ENCODE measurements around the gene TNS2. TPM values are rescaled to one million over a fixed set of nuclear protein-coding genes. Genes with fewer than 3 reads are reported as not detected.

Gene TNS2, protein sequence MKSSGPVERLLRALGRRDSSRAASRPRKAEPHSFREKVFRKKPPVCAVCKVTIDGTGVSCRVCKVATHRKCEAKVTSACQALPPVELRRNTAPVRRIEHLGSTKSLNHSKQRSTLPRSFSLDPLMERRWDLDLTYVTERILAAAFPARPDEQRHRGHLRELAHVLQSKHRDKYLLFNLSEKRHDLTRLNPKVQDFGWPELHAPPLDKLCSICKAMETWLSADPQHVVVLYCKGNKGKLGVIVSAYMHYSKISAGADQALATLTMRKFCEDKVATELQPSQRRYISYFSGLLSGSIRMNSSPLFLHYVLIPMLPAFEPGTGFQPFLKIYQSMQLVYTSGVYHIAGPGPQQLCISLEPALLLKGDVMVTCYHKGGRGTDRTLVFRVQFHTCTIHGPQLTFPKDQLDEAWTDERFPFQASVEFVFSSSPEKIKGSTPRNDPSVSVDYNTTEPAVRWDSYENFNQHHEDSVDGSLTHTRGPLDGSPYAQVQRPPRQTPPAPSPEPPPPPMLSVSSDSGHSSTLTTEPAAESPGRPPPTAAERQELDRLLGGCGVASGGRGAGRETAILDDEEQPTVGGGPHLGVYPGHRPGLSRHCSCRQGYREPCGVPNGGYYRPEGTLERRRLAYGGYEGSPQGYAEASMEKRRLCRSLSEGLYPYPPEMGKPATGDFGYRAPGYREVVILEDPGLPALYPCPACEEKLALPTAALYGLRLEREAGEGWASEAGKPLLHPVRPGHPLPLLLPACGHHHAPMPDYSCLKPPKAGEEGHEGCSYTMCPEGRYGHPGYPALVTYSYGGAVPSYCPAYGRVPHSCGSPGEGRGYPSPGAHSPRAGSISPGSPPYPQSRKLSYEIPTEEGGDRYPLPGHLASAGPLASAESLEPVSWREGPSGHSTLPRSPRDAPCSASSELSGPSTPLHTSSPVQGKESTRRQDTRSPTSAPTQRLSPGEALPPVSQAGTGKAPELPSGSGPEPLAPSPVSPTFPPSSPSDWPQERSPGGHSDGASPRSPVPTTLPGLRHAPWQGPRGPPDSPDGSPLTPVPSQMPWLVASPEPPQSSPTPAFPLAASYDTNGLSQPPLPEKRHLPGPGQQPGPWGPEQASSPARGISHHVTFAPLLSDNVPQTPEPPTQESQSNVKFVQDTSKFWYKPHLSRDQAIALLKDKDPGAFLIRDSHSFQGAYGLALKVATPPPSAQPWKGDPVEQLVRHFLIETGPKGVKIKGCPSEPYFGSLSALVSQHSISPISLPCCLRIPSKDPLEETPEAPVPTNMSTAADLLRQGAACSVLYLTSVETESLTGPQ (N-terminal part only)
- total RNA-seq (2016; rRNA removed; fragmentation: Illumina TruSeq; extraction: Trizol) (3.2 and 8.9 TPM in 2 replicates), polyA plus RNA-seq (2011; rRNA removed) (18.0 and 20.4 TPM in 2 replicates), polyA minus RNA-seq (2011; rRNA and poly(A)+ RNA removed; ENCODE audit: low replicate concordance) (34.0 and 38.3 TPM in 2 replicates), Bru-seq, nascent RNA (percentile 49 among the genes with signal in this experiment), BruChase-seq, experiment 1, labeled RNA remaining after a 6-hour chase (percentile 66 among the genes with signal in this experiment), BruChase-seq, experiment 2, labeled RNA remaining after a 2-hour chase (percentile 52 among the genes with signal in this experiment)
- total RNA-seq (2016; cell fraction: cytosol; rRNA removed; fragmentation: Illumina TruSeq; extraction: Trizol; ENCODE audit: low read depth), result 3.1 and 5.0 TPM in 2 replicates
- 2.8 and 9.5 TPM in 2 replicates for total RNA-seq (2016; cell fraction: insoluble cytoplasmic fraction; rRNA removed; fragmentation: Illumina TruSeq; extraction: Trizol)
- total RNA-seq (2016; cell fraction: membrane; rRNA removed; fragmentation: Illumina TruSeq; extraction: Trizol), result 3.1 and 3.8 TPM in 2 replicates
- total RNA-seq (2016; cell fraction: nucleus; rRNA removed; fragmentation: Illumina TruSeq; extraction: Trizol), result 13.3 and 14.8 TPM in 2 replicates
- 3.9 and 6.8 TPM in 2 replicates for polyA plus RNA-seq (2011; cell fraction: cytosol; rRNA removed)
- 181 and 258 TPM in 2 replicates for polyA plus RNA-seq (2011; cell fraction: nucleus; rRNA removed)
- 13.0 and 15.3 TPM in 2 replicates for polyA plus RNA-seq (2012)
- polyA plus RNA-seq (2016; cell fraction: cytosol; fragmentation: Illumina TruSeq; extraction: Trizol; ENCODE audit: low read depth), result 0.96 and 1.4 TPM in 2 replicates
- polyA plus RNA-seq (2016; cell fraction: insoluble cytoplasmic fraction; fragmentation: Illumina TruSeq; extraction: Trizol; ENCODE audit: low read depth), result 5.7 and 8.2 TPM in 2 replicates
- 2.0 and 4.2 TPM in 2 replicates for polyA plus RNA-seq (2016; cell fraction: membrane; fragmentation: Illumina TruSeq; extraction: Trizol; ENCODE audit: low read depth)
- polyA plus RNA-seq (2016; cell fraction: nucleus; fragmentation: Illumina TruSeq; extraction: Trizol; ENCODE audit: insufficient read depth, low read depth), result 34.1 and 49.0 TPM in 2 replicates
- 9.9 and 10.3 TPM in 2 replicates for polyA minus RNA-seq (2011; cell fraction: cytosol; rRNA and poly(A)+ RNA removed)
- polyA minus RNA-seq (2011; cell fraction: nucleus; rRNA and poly(A)+ RNA removed), result 63.8 and 80.3 TPM in 2 replicates
- long read RNA-seq, experiment 1, partial matches to known transcripts, result 5 of 6 reads
- long read RNA-seq, experiment 1, other reads (novel, unspliced or antisense), result 1 of 6 reads
- long read RNA-seq, experiment 2, full-length matches to known transcripts, result 3 of 21 reads
- long read RNA-seq, experiment 2, partial matches to known transcripts, result 7 of 21 reads
- long read RNA-seq, experiment 2, other reads (novel, unspliced or antisense), result 11 of 21 reads

GRCh38 chr12:53049571-53050318 lies at the start of gene TNS2:
Gene TNS2, plus strand, starts transcription at chr12:53050065. Its CDS starts 121 bp downstream, at chr12:53050186.
- peak within 1 kb of the TSS; percentile 57 for H2AFZ ChIP-seq (ENCODE audit: low read length)
- peaks cover 18% of the 10 kb centered on the region for H3K79me2 ChIP-seq (ENCODE audit: insufficient read depth, low read length)
- in situ Hi-C loops (cut with HindIII; ENCODE audit: extremely low pct_ligation_motif_present, low pct_unique_long_range_greater_than_20kb) (no loop called here), intact Hi-C loops (cut with micrococcal nuclease; ENCODE audit: unreplicated experiment) (no loop called here)
- H3K4me3 ChIP-seq (replicated peaks in 1 of 3; ENCODE audit: insufficient read depth in 1 of 3, low read depth in 2 of 3, low read length in 3 of 3), result peak within 1 kb of the TSS; percentile 59 to 80 (median 74)
- H3K9me3 ChIP-seq (ENCODE audit: low read length), result no peaks in the 10 kb centered on the region
- FAIRE-seq (peak; percentile 51), ATAC-seq (peak; percentile 37), DNase-seq (ENCODE audit: low spot score) (peak; percentile 72)
- peak within 1 kb of the TSS; percentile 95 for H3K4me2 ChIP-seq (ENCODE audit: low read depth, low read length)
- CTCF ChIA-PET (ENCODE audit: low intra/inter-chr PET ratio, low total read pairs), result no interaction called here
- no TSS peak for BruUV-seq (replicated peaks)
- no peaks in the 10 kb centered on the region; a peak in 1 of 5 replicates for H3K27me3 ChIP-seq (ENCODE audit: control insufficient read depth in 1 of 2, insufficient read depth in 2 of 2, low read length in 2 of 2)
- peak within 1 kb of the TSS; percentile 89 for H3K27ac ChIP-seq (ENCODE audit: extremely low read length, insufficient read depth, low read length)
- H3K9ac ChIP-seq (ENCODE audit: insufficient read depth, low read depth, low read length), result peak within 1 kb of the TSS; percentile 77
- H3K4me1 ChIP-seq (ENCODE audit: insufficient read depth, low read length), result peaks cover 75% of the 10 kb centered on the region
- H4K20me1 ChIP-seq (ENCODE audit: insufficient read depth, low read length), result no peaks in the 10 kb centered on the region
- POLR2A ChIA-PET, result interaction anchor here (0.8 to 8.3 kb wide), 8 partner anchors 11 to 145 kb away, joined by 3 to 83 read pairs (median 20); partner anchors contain the start of genes EIF4B, IGFBP6, KRT8 and SOAT2
- H3K36me3 ChIP-seq (replicated peaks in 1 of 2; ENCODE audit: control insufficient read depth in 1 of 2, insufficient read depth in 2 of 2, low read length in 2 of 2), result no peaks in the 10 kb centered on the region
- WGBS (ENCODE audit: low lambda C conversion rate), result 0% methylated on average over 8 of the region's 20 CpGs
- TF ChIP-seq, protein P1, sequence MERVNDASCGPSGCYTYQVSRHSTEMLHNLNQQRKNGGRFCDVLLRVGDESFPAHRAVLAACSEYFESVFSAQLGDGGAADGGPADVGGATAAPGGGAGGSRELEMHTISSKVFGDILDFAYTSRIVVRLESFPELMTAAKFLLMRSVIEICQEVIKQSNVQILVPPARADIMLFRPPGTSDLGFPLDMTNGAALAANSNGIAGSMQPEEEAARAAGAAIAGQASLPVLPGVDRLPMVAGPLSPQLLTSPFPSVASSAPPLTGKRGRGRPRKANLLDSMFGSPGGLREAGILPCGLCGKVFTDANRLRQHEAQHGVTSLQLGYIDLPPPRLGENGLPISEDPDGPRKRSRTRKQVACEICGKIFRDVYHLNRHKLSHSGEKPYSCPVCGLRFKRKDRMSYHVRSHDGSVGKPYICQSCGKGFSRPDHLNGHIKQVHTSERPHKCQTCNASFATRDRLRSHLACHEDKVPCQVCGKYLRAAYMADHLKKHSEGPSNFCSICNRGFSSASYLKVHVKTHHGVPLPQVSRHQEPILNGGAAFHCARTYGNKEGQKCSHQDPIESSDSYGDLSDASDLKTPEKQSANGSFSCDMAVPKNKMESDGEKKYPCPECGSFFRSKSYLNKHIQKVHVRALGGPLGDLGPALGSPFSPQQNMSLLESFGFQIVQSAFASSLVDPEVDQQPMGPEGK (CRISPR knock-in tag; IDR thresholded peaks at IDR 0.05), result peak; percentile 96
- TF ChIP-seq ZFX (CRISPR knock-in tag; IDR thresholded peaks at IDR 0.05; ENCODE audit: low read depth) (peak; percentile 85), PPARG (CRISPR knock-in tag; conservative IDR thresholded peaks at IDR 0.05) (0 out of 2 replicates have a peak, but pooled peaks have one; percentile 22), BCL3 (CRISPR knock-in tag; IDR thresholded peaks at IDR 0.05) (no peak; the same call in 1 of the 2 replicates), AKAP8 (CRISPR knock-in tag; IDR thresholded peaks at IDR 0.05) (no peak), CHCHD3 (CRISPR knock-in tag; IDR thresholded peaks at IDR 0.05) (no peak), SPEN (CRISPR knock-in tag; IDR thresholded peaks at IDR 0.05; ENCODE audit: low read depth) (peak; percentile 84)
- TF ChIP-seq, protein P2, sequence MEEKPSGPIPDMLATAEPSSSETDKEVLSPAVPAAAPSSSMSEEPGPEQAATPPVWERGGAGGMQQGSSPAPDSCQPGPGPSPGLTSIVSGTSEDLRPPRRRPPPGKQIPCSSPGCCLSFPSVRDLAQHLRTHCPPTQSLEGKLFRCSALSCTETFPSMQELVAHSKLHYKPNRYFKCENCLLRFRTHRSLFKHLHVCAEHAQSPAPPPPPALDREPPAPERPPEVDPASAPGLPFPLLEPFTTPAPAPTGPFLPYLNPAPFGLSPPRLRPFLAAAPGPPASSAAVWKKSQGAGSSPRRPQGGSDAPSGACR (CRISPR knock-in tag; IDR thresholded peaks at IDR 0.05), result 0 out of 2 replicates have a peak, but pooled peaks have one; percentile 14

Data from HepG2 (cell line).